GM19438 (cell line): ENCODE data around the gene CLDN15.
"Not testable (repeated sequence)": the region's sequence is repeated elsewhere in the genome, so short reads cannot be mapped to it uniquely, and the experiment has no call there.

Source experiments
- ATAC-seq: cut with Tn5 transposase; IDR thresholded peaks from one replicate; pipeline ENCODE4 v1.9.1; 2021; ENCODE audit warnings: low read depth; ENCODE audit not compliant: unreplicated experiment

Gene CLDN15, protein sequence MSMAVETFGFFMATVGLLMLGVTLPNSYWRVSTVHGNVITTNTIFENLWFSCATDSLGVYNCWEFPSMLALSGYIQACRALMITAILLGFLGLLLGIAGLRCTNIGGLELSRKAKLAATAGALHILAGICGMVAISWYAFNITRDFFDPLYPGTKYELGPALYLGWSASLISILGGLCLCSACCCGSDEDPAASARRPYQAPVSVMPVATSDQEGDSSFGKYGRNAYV

DNA sequence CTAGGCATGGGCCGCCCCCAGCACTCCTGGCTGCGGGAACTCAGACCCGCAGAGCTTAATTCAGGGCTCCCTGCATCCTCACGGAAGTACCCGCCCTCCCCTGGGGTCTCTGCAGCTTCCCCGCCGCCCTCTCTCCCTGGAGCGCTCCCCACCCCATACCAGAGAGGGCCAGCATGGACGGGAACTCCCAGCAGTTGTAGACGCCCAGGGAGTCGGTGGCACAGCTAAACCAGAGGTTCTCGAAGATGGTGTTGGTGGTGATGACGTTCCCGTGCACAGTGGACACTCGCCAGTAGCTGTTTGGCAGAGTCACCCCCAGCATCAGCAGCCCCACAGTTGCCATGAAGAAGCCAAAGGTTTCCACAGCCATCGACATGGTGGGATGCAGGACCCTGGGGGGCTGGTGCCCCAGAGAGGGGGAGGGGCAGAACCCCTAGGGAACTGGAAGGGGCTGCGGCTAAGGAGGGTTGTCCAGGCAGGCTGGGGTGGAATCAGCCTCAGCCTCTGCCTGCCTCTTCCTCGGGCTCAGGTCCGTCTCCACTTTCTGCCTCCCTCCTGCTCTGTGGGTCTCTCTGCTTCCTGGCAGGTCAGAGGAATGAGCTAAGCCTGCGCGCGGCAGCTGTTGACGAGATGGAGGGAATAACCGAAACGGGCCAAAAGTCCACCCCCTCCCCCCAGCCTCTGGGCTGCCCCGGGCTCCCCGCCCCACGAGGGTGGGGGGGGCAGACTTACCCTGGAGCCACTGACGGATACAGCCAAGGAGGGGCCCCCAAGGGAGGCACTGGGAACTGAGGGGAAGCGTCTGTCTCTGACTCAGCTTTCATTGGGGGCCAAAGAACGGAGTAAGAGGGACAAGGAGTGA lies at the start of gene CLDN15:
Gene CLDN15 (minus strand): TSS at position 597 of the 862 bp plus-strand sequence. CDS start 221 bp downstream, at position 376.
- no peak for ATAC-seq

DNA sequence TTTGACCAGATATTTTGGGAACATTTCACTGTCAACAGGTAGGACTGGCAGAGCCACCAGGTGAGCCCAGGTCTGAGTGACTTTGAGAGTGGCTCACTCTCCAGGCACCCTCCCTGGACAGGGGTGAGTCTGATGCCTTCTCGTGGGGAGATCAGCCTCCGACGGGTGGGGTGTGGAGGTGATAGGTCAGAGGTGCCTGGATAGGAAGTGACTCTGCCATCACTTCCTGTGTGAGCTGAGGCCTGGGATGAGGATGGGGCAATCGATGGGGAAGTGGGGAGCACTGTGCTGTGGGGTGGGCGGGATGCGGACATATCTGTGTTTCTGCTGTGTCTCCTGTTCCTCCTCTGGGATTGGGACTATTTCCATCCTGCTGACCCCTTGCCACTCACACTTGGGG lies 49.4 kb upstream of the CLDN15 start:
- no peak for ATAC-seq

DNA sequence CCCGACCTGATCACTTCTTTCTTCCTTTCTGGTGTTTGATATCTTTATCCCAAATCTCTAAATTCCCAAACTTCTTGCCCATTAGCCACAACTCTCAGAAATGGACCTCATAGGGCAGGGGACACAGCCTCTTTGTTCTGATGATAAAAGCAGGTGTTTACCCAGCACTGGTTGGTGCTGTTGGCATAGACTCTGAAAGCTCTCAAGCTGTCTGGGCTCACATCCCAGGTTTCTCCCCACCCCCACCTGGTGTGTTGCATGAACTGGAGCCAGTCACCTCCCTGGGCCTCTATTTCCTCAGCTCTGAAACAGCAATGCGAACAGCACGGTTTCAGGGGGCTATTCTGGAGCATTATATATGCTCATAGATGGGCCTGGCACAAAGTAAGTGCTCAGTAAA lies 48.3 kb upstream of the CLDN15 start:
- not testable (repeated sequence) for ATAC-seq

DNA sequence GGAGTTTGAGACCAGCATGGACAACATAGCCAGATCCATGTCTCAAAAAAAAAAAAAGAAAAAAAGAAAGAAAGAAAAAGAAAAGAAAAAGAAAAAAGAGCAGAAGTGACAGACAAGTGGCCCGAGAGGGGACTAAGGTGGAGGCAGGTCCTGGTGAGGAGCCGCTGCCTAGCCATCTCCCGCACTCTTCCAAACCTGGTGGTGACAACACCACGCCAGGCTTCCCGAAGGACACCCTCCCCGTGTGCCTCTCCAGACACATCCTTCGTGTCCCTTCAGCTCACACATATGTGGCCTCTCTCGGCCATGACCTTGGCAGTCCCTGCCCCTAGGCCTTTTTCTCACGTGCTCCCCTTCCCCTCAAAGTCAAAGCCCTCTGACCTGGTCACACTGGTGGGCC lies 47.6 kb upstream of the CLDN15 start:
- no peak for ATAC-seq

DNA sequence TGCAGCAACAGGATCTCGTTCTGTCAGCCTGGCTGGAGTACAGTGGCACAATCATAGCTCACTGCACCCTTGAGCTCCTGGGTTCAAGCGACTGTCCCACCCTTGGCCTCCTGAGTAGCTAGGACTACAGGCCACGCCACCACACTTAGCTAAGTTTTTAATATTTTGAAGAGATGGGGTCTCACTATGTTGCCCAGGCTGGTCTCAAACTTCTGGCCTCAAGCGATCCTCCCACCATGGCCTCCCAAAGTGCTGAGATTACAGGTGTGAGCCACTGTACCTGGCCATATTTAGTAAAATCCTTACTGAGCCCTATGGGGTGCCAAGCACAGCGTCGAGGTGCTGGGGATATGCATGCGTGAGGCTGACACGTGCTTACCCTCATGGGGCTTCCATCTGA lies 43.3 kb upstream of the CLDN15 start:
- ATAC-seq: not testable (repeated sequence)

DNA sequence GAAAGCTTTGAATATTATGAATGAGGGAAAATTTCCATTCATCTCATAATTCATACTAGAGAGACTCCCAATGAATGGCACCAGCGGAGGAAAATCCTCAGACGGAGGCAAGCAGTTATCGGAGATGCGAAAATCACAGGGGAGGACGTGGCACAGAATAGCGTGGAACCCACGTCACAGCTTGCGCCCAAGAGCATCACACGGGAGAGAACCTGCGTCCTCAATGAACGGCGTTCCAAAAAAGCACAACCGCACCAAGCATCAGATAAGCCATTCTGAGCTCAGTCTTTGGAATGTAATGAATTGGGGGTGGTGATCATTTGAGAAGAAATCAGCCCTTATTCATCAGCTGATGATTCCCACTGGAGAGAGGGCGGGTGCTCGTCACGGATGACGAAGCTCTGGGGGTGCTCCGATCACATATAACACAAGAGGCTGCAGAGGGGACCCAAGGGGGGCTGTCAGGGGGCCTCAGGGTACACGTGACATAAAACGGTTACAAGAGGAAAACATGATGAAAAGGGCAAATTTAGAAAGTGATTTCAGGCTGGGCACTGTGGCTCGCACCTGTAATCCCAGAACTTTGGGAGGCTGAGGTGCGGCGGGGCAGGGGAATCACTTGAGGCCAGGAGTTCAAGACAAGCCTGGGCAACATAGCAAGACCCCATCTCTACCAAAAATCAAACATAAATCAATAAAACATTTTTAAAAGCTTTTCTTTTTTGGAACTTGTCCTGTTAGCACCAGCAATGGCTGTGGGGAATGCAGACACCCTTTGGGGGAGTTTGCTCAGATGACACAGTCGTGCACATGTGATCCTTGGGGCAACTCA lies 41.1 kb upstream of the CLDN15 start:
- ATAC-seq: no peak

DNA sequence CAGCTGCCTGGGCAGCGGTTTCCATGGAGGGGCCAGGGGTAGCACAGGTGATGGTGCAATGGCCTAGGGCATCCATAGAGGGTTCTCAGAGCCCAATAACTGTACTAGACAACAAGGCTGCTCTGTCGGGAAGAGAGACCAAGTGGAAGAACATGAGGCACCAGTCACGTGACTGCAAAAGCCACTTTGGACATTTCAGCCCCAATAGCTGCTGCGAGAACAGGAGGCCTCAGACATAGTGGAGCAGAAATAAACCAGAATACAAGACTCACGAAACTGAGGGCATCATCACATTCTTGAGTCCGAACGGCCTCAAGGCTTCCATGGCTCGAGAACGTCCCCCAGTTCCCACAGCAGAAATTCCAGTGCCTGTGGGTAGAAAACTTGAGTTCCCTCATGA lies 39.6 kb upstream of the CLDN15 start:
- no peak for ATAC-seq

DNA sequence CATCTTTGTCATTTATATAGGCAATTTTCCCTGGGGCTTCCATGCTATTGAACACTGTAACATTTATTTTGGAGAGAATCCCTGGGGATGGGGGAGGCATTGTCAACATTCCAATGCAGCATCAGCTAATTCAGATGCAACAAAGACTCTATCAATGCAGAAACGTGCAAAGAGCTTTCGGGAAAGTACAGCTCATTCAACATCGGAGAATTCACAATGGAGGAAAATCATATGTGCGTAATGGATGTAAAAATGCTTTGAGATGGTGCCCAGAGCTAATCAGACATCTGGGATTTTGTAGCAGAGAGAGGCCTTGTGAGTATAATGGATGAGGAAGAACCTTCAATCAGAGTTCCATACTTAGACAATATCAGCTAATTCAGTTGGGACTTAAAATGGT lies 35.6 kb upstream of the CLDN15 start:
- ATAC-seq: no peak

DNA sequence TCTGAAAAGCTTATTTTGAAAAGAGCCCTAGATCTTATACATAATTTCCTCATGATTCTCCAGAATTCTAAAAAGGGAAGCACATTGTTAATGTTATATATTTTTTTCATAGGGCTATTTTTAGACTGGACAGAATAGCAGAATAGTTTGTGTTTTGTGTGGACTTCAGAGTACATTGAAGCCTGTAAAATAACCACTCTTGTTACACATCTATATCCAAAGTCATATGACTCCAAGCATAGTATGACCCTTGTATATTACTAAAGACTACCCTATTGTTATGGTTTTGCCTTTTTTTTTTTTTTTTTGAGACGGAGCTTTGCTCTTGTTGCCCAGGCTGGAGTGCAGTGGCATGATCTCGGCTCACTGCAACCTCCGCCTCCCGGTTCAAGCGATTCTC lies 33.4 kb upstream of the CLDN15 start:
- no peak for ATAC-seq

DNA sequence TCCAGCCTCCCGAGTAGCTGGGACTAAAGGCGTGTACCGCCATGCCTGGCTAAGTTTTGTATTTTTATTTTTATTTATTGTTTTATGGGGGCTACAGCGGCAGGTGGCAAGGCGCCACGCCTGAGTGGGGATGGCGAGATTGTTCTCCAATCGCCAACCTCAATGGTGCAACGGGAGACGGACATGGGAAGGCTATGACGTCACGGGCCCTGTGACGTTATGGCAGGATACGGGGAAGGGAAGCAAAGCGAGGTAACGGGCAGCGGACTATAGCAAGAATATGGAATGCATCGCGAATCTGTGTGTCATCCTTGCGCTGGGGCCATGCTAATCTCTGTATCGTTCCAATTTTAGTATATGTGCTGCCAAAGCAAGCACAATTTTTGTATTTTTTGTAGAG lies 32.1 kb upstream of the CLDN15 start:
- ATAC-seq: no peak

DNA sequence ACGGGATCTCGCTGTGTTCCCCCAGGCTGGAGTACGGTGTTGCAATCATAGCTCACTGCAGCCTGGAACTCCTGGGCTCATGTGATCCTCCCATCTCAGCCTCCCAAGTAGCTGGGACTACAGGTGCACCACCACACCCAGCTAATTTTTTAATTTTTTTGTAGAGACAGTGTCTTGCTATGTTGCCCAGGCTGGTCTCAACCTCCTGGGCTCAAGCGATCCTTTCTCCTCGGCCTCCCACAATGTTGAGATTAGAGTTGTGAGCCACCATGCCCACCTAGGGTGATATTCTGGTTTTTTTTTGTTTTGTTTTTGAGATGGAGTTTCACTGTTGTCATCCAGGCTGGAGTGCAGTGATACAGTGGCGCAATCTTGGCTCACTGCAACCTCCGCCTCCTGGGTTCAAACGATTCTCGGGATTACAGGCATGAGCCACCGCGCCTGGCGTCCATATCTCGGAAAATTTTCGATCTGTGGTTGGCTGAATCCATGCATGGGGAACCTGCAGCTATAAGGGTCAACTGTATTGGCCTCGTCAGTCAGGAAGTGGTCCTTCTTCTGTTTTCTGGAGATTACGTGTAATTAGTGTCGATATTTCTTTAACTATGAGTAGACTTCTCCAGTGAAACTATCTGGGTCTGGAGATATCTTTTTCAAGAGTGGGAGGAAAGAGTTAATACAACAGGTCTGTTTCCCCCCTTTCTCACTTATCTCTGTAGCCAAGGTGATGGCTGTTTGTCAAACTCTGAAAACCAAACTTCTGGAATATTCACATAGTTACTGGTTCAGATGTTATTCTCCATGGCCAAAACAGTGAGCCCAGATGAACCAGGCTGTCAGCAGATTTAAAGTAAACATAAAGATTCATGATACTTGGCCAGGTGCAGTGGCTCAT lies 28.3 kb upstream of the CLDN15 start:
- no peak for ATAC-seq

DNA sequence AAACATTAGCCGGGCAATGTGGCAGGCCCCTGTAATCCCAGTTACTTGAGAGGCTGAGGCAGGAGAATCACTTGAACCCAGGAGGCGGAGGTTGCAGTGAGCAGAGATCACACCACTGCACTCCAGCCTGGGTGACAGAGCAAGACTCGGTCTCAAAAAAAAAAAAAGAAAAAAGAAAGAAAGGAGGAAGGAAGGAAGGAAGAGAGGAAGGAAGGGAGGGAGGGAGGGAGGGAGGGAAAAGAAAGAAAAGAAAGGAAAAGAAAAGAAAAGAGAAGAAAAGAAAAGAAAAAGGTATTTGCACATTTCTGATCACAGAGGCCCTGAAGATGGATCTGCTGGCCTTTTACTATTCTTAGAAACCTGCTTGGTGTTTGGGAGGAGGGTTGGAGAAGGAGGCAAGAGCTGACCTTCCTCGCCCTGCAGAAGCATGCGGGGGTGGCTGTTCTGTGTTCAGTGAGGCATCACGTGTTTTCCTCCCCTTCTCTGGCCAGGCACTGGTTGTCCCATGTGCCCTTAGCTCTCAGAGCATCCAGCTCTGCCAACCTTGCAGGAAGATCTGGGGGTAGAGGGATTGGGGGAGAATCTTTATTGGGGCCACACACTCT lies 26.6 kb upstream of the CLDN15 start:
- ATAC-seq: not testable (repeated sequence)

DNA sequence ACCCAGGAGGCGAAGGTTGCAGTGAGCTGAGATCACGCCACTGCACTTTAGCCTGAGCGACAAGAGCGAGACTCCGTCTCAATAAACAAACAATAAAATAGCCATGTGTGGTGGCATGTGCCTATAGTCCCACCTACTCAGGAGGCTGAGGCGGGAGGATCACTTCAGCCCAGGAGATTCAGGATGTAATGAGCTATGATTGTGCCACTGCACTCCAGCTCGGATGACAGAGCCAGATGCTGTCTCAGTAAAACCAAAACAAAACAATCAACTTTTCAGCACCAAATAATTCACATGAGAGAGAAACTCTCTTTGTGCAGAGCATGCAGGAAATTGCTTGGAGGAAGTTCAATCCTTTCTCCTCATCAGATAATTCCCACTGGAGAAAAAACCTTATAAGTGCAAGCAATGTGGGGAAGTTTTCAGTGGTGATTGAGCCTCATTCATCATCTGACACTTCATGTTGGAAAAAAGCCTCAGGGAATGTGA lies 20.7 kb upstream of the CLDN15 start:
- no peak for ATAC-seq

DNA sequence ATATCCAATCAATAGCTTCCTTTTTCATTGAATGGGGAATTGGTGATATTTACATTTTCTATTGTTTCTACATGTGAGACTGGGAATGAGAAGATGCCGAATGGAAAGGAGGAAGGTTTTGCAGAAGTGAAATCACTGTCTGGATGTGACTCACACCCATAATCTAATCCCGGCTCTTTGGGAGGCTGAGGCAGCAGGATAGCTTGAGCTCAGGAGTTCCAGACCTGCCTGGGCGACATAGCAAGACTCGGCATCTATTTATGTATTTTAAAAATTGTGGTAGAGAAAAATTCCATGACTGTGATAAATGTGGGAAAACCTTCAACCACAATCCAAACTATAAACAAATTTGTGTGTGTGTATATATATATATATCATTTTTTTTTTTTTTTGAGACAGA lies 18.2 kb upstream of the CLDN15 start:
- no peak for ATAC-seq

DNA sequence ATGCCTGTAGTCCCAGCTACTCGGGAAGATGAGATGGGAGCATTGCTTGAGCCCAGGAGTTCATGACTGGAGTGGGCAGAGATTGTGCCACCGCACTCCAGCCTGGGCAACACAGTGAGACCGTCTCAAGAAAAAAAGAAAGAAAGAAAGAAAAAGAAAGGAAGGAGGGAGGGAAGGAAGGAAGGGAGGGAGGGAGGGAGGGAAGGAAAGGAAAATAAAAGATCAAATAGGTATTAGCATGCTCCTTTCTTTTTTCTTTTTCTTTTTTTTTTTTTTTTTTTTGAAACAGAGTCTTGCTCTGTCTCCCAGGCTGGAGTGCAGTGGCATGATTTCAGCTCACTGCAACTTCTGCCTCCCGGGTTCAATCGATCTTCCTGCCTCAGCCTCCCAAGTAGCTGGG lies 15.6 kb upstream of the CLDN15 start:
- not testable (repeated sequence) for ATAC-seq

DNA sequence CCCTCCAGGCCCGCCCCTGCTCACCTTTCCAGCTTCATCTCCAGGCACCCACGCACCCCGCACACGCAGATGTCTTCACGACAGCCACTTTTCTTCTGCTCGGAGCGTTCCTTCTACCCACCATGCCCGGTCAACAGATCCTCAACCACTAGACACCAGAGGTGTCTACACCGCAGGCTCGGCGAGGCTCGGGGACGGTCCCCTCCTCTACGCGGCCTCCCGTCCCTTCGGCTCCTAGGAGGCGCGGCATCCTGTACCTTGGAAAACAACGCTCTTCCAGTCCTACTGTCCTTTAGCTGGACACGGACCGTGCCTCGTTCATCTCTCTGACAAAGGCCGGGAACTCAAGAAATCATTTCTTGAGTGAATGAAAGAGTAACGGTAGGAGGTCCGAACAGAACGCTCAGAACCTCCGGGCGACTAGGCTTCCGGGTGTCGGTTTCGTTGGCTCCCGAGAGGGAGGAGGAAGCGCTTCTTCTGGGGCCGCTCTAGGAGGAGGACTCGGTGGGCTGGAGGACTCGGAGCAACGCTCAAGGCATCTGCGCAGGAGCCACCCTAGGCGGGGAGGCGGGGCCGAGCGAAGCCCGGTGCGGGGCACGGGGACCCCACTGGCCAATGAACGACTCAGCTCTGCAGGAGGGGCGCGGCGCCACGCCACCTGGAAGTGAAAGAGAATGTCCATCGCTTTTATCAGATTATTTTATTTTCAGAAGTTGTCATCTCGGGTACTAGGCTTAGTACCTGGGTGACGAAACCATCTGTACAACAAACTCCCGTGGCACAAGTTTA lies 14.5 kb upstream of the CLDN15 start:
- peak; percentile 90 for ATAC-seq

DNA sequence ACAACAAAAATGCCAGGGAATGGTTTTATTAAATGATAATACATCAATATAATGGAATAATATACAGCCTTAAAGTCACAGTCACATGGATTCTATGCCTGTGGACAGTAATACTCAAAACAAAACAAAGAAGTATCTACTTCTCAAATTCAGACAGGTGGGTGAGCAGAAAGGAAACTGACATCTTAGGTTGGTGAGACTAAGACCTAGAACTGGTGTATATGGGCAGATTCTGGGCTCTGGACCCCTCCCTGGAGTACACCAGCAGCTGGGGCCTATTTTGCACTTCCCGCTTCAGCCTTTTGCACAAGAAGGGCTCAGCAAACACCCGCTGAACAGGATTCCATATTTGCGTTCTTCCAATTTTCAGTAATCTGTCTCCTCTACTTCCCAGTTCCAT lies 12.7 kb upstream of the CLDN15 start:
- ATAC-seq: no peak

DNA sequence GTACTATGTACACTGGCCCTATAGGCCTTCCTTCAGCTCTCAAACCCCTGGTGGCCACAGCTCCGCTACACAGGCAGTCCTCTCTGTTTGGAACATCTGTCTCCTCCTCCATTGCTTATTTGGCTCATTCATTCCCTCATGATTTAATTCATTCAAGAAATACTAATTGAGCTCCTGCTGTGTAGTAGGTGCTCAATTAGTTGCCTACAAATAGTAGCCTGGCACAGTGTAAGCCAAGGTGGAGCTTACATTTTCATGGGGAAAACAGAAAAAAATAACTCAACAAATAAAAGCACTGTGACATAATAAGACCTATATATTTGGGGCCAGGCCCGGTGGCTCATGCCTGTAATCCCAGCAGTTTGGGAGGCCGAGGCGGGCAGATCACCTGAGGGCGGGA lies 10.7 kb upstream of the CLDN15 start:
- ATAC-seq: no peak

DNA sequence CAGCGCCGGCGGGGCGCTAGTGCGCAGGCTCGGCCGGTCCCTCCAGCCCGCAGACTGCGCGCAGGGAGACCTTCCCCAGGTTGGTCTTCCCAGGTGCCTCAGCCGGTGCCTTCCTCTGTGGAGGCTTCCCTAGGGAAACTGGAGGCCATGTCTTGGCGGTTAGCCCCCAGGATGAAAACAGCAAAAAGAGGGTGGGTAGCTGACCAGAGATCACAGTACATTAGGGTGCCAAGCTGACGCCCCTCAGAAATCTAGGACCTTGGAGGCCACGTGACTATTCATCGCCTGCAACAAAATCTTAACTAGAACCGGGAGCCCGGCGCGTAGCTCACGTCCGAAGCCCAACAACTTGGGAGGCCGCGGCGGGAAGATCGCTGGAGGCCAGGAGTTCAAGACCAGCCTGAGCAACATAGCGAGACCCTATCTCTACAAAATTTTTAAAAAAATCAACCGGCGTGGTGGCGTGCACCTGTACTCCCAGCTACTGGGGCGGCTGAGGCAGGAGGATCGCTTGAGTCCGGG lies 7.6 kb upstream of the CLDN15 start:
- no peak for ATAC-seq
